IMR-90 (cell line): Measurements from ENCODE around the gene ADARB2. TPM values are rescaled to one million over a fixed set of nuclear protein-coding genes. Genes with fewer than 3 reads are reported as not detected.
A peak's percentile ranks its signal among the peaks of the same experiment; 100 is the strongest.

ENCODE experiments used
- ATAC-seq: fragments of 200-7000 bp; cut with Tn5 transposase; 2 replicates; pipeline ENCODE4 v1.9.1; 2020; ENCODE audit warnings: low read depth, mild to moderate bottlenecking, moderate library complexity
- BruUV-seq: library from RNA; stranded (reverse); fragments of 400-500 nt; replicated peaks from 2 replicates; lab custom pipeline; 2021; lab: Mats Ljungman, UMichigan
- CTCF ChIA-PET: fragments of 300-600 bp; formaldehyde crosslinking; extraction: SDS; loops from one replicate; lab custom pipeline; 2021; ENCODE audit warnings: antibody characterized with exemption; lab: Yijun Ruan, JAX
- POLR2A ChIA-PET: fragments of 300-600 bp; sonication (Branson Sonifier 250); formaldehyde crosslinking; loops from one replicate; lab custom pipeline; 2022; ENCODE audit warnings: antibody characterized with exemption; ENCODE audit not compliant: unreplicated experiment; lab: Charles Lee
- DNase-seq: peaks from one replicate; pipeline ENCODE4 v3.0.0; 2013
- H2AFZ ChIP-seq: replicated peaks from 2 replicates; pipeline ENCODE3; 2013; ENCODE audit warnings: low read length, mild to moderate bottlenecking; ENCODE audit not compliant: poor library complexity
- H2AK5ac ChIP-seq: 2 replicates; pipeline ENCODE4 v1.6.1; 2013; ENCODE audit warnings: low read depth, low read length, inconsistent platforms
- H2AK9ac ChIP-seq: replicated peaks from 2 replicates; pipeline ENCODE3; 2013; ENCODE audit warnings: mild to moderate bottlenecking, low read depth, low read length, moderate library complexity; ENCODE audit not compliant: poor library complexity
- H2BK120ac ChIP-seq: 2 replicates; pipeline ENCODE4 v1.6.1; 2013; ENCODE audit warnings: low read depth, low read length, inconsistent platforms
- H2BK15ac ChIP-seq: 3 replicates; pipeline ENCODE4 v1.6.1; 2013; ENCODE audit warnings: low read depth, low read length, inconsistent platforms
- H2BK20ac ChIP-seq: 2 replicates; pipeline ENCODE4 v1.6.1; 2013; ENCODE audit warnings: low read depth, mild to moderate bottlenecking, inconsistent platforms, low read length, moderate library complexity
- H2BK5ac ChIP-seq: 2 replicates; pipeline ENCODE4 v1.6.1; 2013; ENCODE audit warnings: mild to moderate bottlenecking, low read depth, low read length, inconsistent platforms; ENCODE audit not compliant: poor library complexity, severe bottlenecking
- H3K14ac ChIP-seq: replicated peaks from 2 replicates; pipeline ENCODE4 v1.6.1; 2013; ENCODE audit warnings: low read depth, low read length, inconsistent platforms
- H3K18ac ChIP-seq: 2 replicates; pipeline ENCODE4 v1.6.1; 2013; ENCODE audit warnings: low read depth, low read length, control low read depth
- H3K23ac ChIP-seq: 2 replicates; pipeline ENCODE4 v1.6.1; 2013; ENCODE audit warnings: low read depth, low read length, inconsistent platforms
- H3K27ac ChIP-seq: 2 replicates; pipeline ENCODE4 v1.5.1; 2013; ENCODE audit warnings: mild to moderate bottlenecking, control low read depth, low read length; ENCODE audit not compliant: insufficient read depth
- H3K27me3 ChIP-seq: 2 replicates; pipeline ENCODE4 v1.6.1; 2013; ENCODE audit warnings: low read length; ENCODE audit not compliant: control insufficient read depth, insufficient read depth
- H3K36me3 ChIP-seq: 2 replicates; pipeline ENCODE4 v1.6.1; 2013; ENCODE audit warnings: low read length, mixed read lengths; ENCODE audit not compliant: control insufficient read depth, insufficient read depth
- H3K4ac ChIP-seq: 2 replicates; pipeline ENCODE4 v1.6.1; 2013; ENCODE audit warnings: low read depth, low read length, inconsistent platforms
- H3K4me1 ChIP-seq: 2 replicates; pipeline ENCODE4 v1.6.1; 2013; ENCODE audit warnings: low read length, mixed read lengths; ENCODE audit not compliant: control insufficient read depth, insufficient read depth
- H3K4me2 ChIP-seq: 2 replicates; pipeline ENCODE4 v1.6.1; 2013; ENCODE audit warnings: low read depth, mild to moderate bottlenecking, control low read depth, low read length, moderate library complexity
- H3K4me3 ChIP-seq: 2 replicates; pipeline ENCODE4 v1.5.1; 2013; ENCODE audit warnings: low read depth, mild to moderate bottlenecking, control low read depth, low read length, moderate library complexity; ENCODE audit not compliant: insufficient read depth
- H3K56ac ChIP-seq: 2 replicates; pipeline ENCODE4 v1.6.1; 2013; ENCODE audit warnings: low read length, inconsistent platforms; ENCODE audit not compliant: insufficient read depth; ENCODE audit errors: extremely low read depth
- H3K79me1 ChIP-seq, 2 experiments: 2 replicates each; pipeline ENCODE4 v1.6.1; 2013; ENCODE audit warnings: low read length in 2 of 2, inconsistent platforms in 1 of 2, low read depth in 1 of 2
- H3K9ac ChIP-seq: 2 replicates; pipeline ENCODE4 v1.6.1; 2013; ENCODE audit warnings: low read depth, low read length, control low read depth
- H3K9me1 ChIP-seq: 2 replicates; pipeline ENCODE4 v1.6.1; 2013; ENCODE audit warnings: low read length, inconsistent platforms; ENCODE audit not compliant: insufficient read depth
- H3K9me3 ChIP-seq: 2 replicates; pipeline ENCODE4 v1.6.1; 2013; ENCODE audit warnings: low read length; ENCODE audit not compliant: control insufficient read depth, insufficient read depth
- H4K20me1 ChIP-seq: 2 replicates; pipeline ENCODE4 v1.6.1; 2013; ENCODE audit warnings: low read length, inconsistent platforms; ENCODE audit not compliant: insufficient read depth
- H4K5ac ChIP-seq: 2 replicates; pipeline ENCODE4 v1.6.1; 2013; ENCODE audit warnings: mild to moderate bottlenecking, low read depth, low read length, control low read depth
- H4K8ac ChIP-seq, 2 experiments: 2 replicates each; pipeline ENCODE4 v1.6.1; 2013; ENCODE audit warnings: low read depth in 2 of 2, low read length in 2 of 2, control low read depth in 1 of 2, inconsistent platforms in 1 of 2
- H4K91ac ChIP-seq: 2 replicates; pipeline ENCODE4 v1.6.1; 2013; ENCODE audit warnings: low read depth, low read length, inconsistent platforms; ENCODE audit not compliant: insufficient read depth
- FOS ChIP-seq: fragments of 150-350 bp; IDR thresholded peaks from 2 replicates; pipeline ENCODE4 v1.6.1; 2016; ENCODE audit warnings: low read depth, low read length
- MAZ ChIP-seq: IDR thresholded peaks from 2 replicates; pipeline ENCODE4 v1.6.1; 2012; ENCODE audit warnings: low read depth, mild to moderate bottlenecking, low read length, improper control_type of control experiment, moderate library complexity, borderline replicate concordance
- NFE2L2 ChIP-seq: fragments of 150-350 bp; IDR thresholded peaks from 2 replicates; pipeline ENCODE4 v1.6.1; 2016; ENCODE audit warnings: low read depth, mild to moderate bottlenecking, low read length
- WGBS, 2 experiments: methylation state at CpG; one replicate each; pipeline versions ENCODE4 v1.1.5 to v1.1.7; 2013; ENCODE audit warnings: missing lambda C conversion rate in 2 of 2; ENCODE audit not compliant: insufficient read length in 1 of 2; ENCODE audit errors: extremely low coverage in 2 of 2; 5-methylcytosine and 5-hydroxymethylcytosine counted together
- dilution Hi-C: fragments of 300-500 bp; cut with HindIII; formaldehyde crosslinking; loops from one replicate; pipeline ENCODE4 v1.14.3; 2018; ENCODE audit warnings: low sequenced_read_pairs; ENCODE audit not compliant: unreplicated experiment
- in situ Hi-C: fragments of 300-500 bp; cut with MboI; formaldehyde crosslinking; loops from 3 replicates; pipeline ENCODE4 v1.14.3; 2019; ENCODE audit warnings: low sequenced_read_pairs, inconsistent platforms, mixed read lengths
- intact Hi-C: fragments of 100-400 bp; cut with micrococcal nuclease; formaldehyde crosslinking; loops from 2 replicates; pipeline ENCODE4 v1.10.0; 2022
- polyA plus RNA-seq, 3 experiments: library from polyadenylated mRNA; depleted of rRNA; stranded (reverse); fragments of >200 nt; gene quantifications; 2 replicates each; pipeline ENCODE4 v1.2.3, GENCODE V29; 2012; ENCODE audit warnings: low replicate concordance in 1 of 3
- total RNA-seq: library from RNA; depleted of rRNA; stranded (reverse); fragments of >200 nt; gene quantifications from 2 replicates; pipeline ENCODE4 v1.2.3, GENCODE V29; 2012

ADARB2 gene
- total and polyA plus RNA-seq, 2 of the 4 experiments (the other 2 are of a cell fraction), result not detected

- ATAC-seq (no peak), DNase-seq (no peak)
- H3K9me1 ChIP-seq, result no peaks in the 10 kb centered on the region
- no peak overlapping the region for H3K23ac ChIP-seq
- peak overlapping the region; percentile 58 for H2AFZ ChIP-seq
- no peak overlapping the region for H3K9ac ChIP-seq
- H3K27me3 ChIP-seq, result no peaks in the 10 kb centered on the region
- no peak overlapping the region for H4K8ac ChIP-seq
- H4K91ac ChIP-seq, result no peak overlapping the region
- no peak overlapping the region for H2BK5ac ChIP-seq
- H2BK20ac ChIP-seq, result no peak overlapping the region
- intact Hi-C loops (no loop called here), in situ Hi-C loops (no loop called here), dilution Hi-C loops (no loop called here)
- peaks cover 44% of the 10 kb centered on the region for H3K9me3 ChIP-seq
- no peak overlapping the region for H3K27ac ChIP-seq
- BruUV-seq, result no TSS peak
- no peak overlapping the region for H3K18ac ChIP-seq
- H3K4me3 ChIP-seq, result no peak overlapping the region
- no peaks in the 10 kb centered on the region for H3K36me3 ChIP-seq
- no peak overlapping the region for H3K56ac ChIP-seq
- WGBS, 2 experiments, result 70 to 100% methylated on average over 2 to 11 of the region's 27 CpGs
- no peak overlapping the region for H2AK5ac ChIP-seq
- no peak overlapping the region for H2AK9ac ChIP-seq
- H3K4me2 ChIP-seq, result no peak overlapping the region
- ChIA-PET POLR2A (no interaction called here), CTCF (no interaction called here)
- TF ChIP-seq FOS (no peak), MAZ (no peak), NFE2L2 (no peak)
- no peak overlapping the region for H3K4ac ChIP-seq
- no peaks in the 10 kb centered on the region for H3K79me1 ChIP-seq
- no peaks in the 10 kb centered on the region for H4K20me1 ChIP-seq
- H3K14ac ChIP-seq, result no peak overlapping the region
- H4K5ac ChIP-seq, result no peak overlapping the region
- no peak overlapping the region for H2BK120ac ChIP-seq
- no peaks in the 10 kb centered on the region for H3K4me1 ChIP-seq
- H2BK15ac ChIP-seq, result no peak overlapping the region
Observed at GRCh38 chr10:1375346-1376170, 361.8 kb downstream of the ADARB2 start.
